ENCODE results near the gene KIAA1217.

Gene KIAA1217

GRCh38 chr10:24207781-24208611 is 942 bp upstream of the KIAA1217 start:
- in situ Hi-C loops (cut with MboI; ENCODE audit: low pct_unique_long_range_greater_than_20kb, low sequenced_read_pairs) = no loop called here
- DNase-seq = no peak

- in situ Hi-C loops (cut with MboI; ENCODE audit: low pct_unique_long_range_greater_than_20kb, low sequenced_read_pairs) = no loop called here
- no peak for DNase-seq
These were observed 464 bp downstream of the KIAA1217 start for GRCh38 chr10:24209432-24209771.

- in situ Hi-C loops (cut with MboI; ENCODE audit: low pct_unique_long_range_greater_than_20kb, low sequenced_read_pairs) = no loop called here
- peak; percentile 25 for DNase-seq
These were observed 1.1 kb downstream of the KIAA1217 start for GRCh38 chr10:24209946-24210491.

DNA sequence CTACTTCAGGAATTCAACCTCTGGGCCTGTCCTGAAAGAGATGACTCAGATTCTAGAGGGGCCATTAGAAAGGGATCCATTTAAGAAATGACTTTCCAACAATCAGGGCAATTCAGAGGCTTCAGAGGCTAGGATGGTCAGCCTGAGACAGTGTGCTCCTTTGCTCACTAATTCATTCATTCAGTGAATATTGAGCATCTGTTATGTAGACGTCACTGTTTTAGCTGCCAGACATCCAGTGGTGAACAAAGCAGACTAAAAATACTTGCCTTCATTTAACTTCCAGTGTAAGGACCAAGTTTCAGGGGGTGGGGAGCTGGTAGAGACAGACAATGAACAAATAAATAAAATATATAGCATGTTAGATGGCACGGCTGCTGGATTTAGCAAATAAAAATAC is 1.6 kb downstream of the KIAA1217 start:
- in situ Hi-C loops (cut with MboI; ENCODE audit: low pct_unique_long_range_greater_than_20kb, low sequenced_read_pairs) = no loop called here
- DNase-seq = no peak

GRCh38 chr10:24213266-24213665 is 4.3 kb downstream of the KIAA1217 start:
- in situ Hi-C loops (cut with MboI; ENCODE audit: low pct_unique_long_range_greater_than_20kb, low sequenced_read_pairs) = no loop called here
- no peak for DNase-seq

DNA sequence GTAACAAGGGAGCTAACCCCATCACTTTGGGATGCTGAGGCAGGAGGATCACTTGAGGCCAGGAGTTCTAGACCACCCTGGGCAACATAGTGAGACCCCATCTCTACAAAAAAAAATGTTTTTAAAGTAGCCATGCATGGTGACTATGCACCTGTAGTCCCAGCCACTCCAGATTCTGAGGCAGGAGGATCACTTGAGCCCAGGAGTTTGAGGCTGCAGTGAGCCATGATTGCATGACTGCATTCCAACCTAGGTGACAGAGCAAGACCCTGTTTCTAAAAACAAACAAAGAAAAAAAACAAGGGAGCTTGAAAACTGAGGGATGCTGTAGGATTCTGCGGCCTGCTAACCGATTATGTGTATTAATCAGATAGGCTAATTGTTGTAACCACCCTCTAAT is 4.9 kb downstream of the KIAA1217 start:
- in situ Hi-C loops (cut with MboI; ENCODE audit: low pct_unique_long_range_greater_than_20kb, low sequenced_read_pairs) = no loop called here
- no peak for DNase-seq

- in situ Hi-C loops (cut with MboI; ENCODE audit: low pct_unique_long_range_greater_than_20kb, low sequenced_read_pairs) = no loop called here
These were observed 5.8 kb downstream of the KIAA1217 start for GRCh38 chr10:24214762-24215161.

DNA sequence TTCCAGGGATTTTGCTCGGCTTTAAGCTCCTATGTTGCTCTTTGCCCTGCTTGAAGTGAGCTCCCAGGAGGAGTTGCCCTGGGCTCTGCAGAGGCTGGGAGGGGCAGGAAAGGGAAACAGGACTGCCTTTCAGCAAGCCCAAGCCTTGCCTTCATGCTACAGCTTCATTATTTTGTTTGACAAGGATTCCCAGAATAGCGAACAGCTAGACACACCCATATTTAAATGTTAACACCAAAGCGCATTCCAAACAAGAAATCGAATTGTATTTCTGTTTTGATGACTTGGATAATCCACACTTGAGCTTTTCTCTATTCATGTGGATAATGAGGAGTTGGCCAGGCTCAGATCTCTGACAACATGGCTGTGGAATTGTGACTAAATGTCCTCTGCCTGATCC is 6.3 kb downstream of the KIAA1217 start:
- DNase-seq = no peak
- in situ Hi-C loops (cut with MboI; ENCODE audit: low pct_unique_long_range_greater_than_20kb, low sequenced_read_pairs) = no loop called here

More at GRCh38 chr10:24214762-24215161, 5.8 kb downstream of the KIAA1217 start:
- DNase-seq = no peak

DNA sequence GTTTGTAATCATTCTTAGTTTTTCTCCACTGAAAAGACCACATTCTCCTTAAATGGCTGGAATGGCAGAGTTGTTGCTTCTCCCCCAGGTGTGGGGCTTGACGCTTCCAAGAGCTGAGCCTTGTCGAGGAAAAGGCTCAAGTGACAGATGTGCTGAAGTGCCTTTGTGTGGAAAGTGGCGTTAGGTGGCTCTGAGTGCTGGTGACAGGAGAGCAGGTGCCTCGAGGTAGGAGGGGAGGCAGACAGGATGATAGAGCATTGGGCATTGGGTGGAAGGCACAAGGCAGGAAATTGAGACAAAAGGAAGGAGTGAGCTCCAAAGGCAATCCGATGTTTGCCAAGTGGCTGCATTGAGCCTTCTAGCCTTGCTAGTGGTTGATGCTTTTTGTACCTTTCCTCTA is 6.7 kb downstream of the KIAA1217 start:
- no peak for DNase-seq
- in situ Hi-C loops (cut with MboI; ENCODE audit: low pct_unique_long_range_greater_than_20kb, low sequenced_read_pairs) = no loop called here

DNA sequence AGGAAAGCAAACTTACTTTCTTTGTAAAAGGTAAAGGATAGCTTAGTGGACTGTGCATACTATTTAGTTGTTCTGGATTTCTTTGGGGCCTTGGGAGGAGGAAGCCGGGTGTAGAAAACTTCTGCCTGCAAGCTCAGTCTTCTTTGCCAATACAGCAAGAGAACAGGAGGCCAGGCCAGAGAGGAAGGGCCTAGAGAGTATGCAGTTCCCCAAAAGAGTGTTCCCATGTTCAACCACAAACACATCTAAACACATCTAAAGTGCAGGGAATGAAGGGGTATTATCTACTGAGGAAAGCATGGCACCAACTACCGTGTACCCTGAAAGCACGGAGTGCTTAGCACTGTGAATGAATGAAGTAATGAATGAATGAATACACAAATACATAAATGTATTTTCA is 11.0 kb downstream of the KIAA1217 start:
- no peak for DNase-seq
- in situ Hi-C loops (cut with MboI; ENCODE audit: low pct_unique_long_range_greater_than_20kb, low sequenced_read_pairs) = no loop called here

DNA sequence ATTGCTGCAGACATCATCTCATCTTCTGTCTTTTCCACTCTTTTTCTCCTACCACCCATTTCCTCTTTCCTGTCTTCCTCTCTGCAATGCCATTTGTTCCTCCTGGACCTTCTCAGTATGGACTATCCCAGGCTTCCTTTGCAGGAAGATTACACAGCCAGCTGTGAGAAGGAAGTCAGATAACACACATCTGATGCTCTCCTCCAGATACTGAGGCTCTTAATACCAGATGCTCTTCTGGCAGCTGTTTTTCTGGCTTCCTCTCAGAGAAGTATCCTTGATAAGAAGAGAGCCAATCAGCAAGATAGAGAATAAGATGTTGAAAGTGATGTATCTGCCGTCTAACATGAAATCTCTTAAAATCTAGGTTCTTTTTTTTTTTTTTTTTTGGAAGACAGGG is 14.4 kb downstream of the KIAA1217 start:
- DNase-seq = no peak
- in situ Hi-C loops (cut with MboI; ENCODE audit: low pct_unique_long_range_greater_than_20kb, low sequenced_read_pairs) = no loop called here

- in situ Hi-C loops (cut with MboI; ENCODE audit: low pct_unique_long_range_greater_than_20kb, low sequenced_read_pairs) = no loop called here
- DNase-seq = no peak
These were observed 15.0 kb downstream of the KIAA1217 start for GRCh38 chr10:24223953-24224352.

- in situ Hi-C loops (cut with MboI; ENCODE audit: low pct_unique_long_range_greater_than_20kb, low sequenced_read_pairs) = no loop called here
- DNase-seq = no peak
These were observed 19.7 kb downstream of the KIAA1217 start for GRCh38 chr10:24228642-24229041.

DNA sequence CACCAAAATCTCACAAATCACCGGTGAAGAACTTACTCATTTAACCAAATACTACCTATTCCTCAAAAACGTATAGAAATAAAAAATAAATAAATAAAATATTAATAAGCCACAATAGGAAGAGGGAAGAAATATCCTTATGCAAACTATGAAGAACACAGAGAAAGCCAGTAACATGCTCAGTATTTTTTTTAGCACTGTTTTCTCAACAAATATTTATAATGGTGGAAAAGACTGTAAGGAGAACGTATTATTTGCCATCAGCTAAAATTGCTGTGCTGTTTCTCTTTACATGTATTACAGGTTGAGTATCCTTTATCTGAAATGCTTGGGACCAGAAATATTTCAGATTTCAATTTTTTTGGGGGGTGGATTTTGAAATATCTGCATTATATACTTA is 21.0 kb downstream of the KIAA1217 start:
- in situ Hi-C loops (cut with MboI; ENCODE audit: low pct_unique_long_range_greater_than_20kb, low sequenced_read_pairs) = no loop called here
- DNase-seq = no peak

DNA sequence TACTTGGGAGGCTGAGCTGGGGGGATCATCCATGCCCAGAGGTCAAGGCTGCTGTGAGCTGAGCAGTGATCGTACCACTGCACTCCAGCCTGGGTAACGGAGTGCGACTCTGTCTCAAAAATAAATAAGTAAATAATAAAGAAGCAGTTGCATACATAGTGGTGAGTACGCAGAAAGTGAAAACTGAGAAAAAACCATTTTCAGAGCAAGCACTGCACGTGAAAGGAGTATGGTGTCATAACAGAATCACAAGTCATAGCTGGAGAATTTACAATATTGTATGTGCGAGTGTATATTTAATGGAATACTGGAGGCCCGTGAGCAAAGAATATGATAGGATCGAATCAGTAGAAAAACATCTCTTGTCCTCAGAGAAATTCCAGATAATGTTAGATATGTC is 22.3 kb downstream of the KIAA1217 start:
- in situ Hi-C loops (cut with MboI; ENCODE audit: low pct_unique_long_range_greater_than_20kb, low sequenced_read_pairs) = no loop called here
- no peak for DNase-seq

DNA sequence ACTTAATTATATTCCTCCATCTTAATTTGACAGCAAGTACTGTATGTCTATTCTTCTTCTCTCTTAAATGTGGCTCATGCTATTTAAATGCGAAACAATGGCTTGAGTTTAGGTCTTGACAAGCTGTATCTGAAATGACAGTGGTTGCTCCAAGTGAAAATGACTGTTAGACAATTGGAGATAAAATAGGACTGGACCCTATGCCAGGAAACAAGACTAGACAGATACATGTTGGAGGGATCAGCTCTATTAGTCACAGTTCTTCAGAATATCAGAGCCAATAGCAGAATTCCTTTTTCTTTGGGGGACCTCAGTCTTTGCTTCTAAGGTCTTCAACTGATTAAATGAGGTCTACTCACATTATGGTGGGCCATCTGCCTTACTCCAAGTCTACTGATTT is 25.8 kb downstream of the KIAA1217 start:
- no peak for DNase-seq
- in situ Hi-C loops (cut with MboI; ENCODE audit: low pct_unique_long_range_greater_than_20kb, low sequenced_read_pairs) = no loop called here

DNA sequence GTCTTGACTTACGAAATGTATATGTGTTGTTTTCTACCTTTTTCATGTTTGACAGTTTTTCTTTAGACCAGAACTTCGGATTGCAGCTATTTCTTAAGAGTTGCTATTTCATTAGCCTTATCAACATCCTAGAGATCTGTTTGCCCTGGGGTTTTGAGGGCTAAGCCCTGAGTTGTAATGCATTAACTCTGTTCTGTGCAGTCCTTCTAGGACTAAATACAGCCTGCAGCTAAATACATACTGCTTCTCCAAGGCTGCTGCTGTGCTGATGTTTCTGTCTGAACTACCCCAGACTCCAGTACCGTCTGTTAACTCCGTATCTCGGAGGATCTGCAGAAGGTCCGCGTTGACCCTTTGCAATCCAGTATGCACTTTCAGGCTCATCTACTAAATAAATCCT is 26.5 kb downstream of the KIAA1217 start:
- in situ Hi-C loops (cut with MboI; ENCODE audit: low pct_unique_long_range_greater_than_20kb, low sequenced_read_pairs) = no loop called here
- no peak for DNase-seq

DNA sequence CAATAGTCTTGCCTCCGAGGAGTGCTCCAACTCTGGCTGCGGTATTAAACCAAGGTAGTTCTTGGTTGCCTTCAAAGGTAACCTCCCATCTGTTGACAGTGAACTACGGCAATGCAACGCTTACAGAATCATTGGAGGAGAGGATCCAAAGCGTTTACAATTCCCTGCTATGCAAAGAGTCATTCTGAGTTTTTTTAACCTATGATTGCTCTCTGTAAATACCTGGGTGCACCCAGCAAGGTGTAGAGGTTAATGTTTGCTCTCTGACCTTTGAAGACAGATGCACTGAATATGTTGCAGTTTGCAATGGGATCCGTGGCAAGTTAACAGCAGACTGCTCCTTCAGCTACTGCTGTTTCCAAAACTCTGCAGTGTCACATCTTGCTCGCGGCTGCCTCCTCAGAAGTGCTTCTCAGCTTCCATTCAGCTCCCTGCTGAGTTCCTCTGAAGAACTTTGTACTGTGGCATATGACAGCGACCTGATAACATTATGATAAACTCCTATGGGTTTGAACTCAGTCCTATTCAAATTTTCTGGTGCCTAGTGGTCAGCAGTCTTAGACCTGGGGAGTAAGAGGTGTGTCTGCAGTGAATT is 29.0 kb downstream of the KIAA1217 start:
- DNase-seq = no peak
- in situ Hi-C loops (cut with MboI; ENCODE audit: low pct_unique_long_range_greater_than_20kb, low sequenced_read_pairs) = no loop called here

DNA sequence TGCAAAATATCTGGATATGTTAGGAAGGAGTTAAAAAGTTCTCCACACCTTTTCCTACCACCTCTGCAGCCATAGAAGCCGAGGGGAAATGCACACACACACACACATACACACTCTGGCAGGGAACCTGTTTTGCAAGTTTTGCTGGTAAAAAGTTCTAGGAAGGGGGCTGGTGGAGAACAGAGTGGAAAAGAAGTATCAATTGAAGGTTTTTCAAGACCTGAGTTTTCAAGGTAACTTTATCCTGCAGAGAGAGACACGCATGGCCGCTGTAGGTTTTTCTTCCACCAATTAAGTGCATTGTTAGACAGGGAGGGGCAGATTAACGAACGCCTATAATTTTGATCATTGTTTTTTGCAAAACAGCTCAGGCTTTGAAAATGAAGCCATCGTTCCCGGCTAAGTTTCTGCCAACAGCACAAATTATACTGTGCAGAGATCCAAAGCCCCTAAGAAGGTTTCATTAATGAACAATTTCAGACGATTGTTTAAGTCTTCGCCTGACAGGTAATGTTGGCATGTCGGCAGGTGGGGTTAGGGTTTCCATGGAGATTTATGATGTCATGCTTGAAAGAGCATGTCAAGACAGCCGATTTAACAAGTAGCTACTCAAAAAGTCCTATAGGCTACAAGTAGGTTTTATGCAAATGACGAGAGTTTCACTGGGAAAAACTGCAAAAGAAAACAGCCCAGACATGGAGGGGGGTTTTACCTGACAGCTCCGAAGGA is 29.7 kb downstream of the KIAA1217 start:
- in situ Hi-C loops (cut with MboI; ENCODE audit: low pct_unique_long_range_greater_than_20kb, low sequenced_read_pairs) = no loop called here

More for the DNA sequence above, 29.7 kb downstream of the KIAA1217 start:
- DNase-seq = no peak

Data from KBM-7 (cell line).